ENCODE measurements around the gene SSH3. TPM values are rescaled to one million over a fixed set of nuclear protein-coding genes. Genes with fewer than 3 reads are reported as not detected.

Gene SSH3
- total RNA-seq, 1 experiment from 2014 or later, result 38.0 TPM

GRCh38 chr11:67288452-67289225 is 14.7 kb upstream of the SSH3 start:
- Mint-ChIP-seq H3K27me3 (ENCODE audit: insufficient read depth, unreplicated experiment) (no peaks in the 10 kb centered on the region), H3K9me3 (ENCODE audit: unreplicated experiment) (no peaks in the 10 kb centered on the region), H3K27ac (ENCODE audit: low read depth, unreplicated experiment) (peak overlapping the region; percentile 96), H3K36me3 (ENCODE audit: insufficient read depth, unreplicated experiment) (peaks cover 38% of the 10 kb centered on the region), H3K4me1 (ENCODE audit: insufficient read depth, unreplicated experiment) (peaks cover 23% of the 10 kb centered on the region), H3K4me3 (ENCODE audit: unreplicated experiment) (peak overlapping the region; percentile 92)
- ChIA-PET POLR2A (interaction anchor here (0.6 to 4.8 kb wide), 21 partner anchors 9 to 1963 kb away, joined by 3 to 51 read pairs (median 6); partner anchors contain the start of genes GRK2, MRPL11, RAD9A and SSH3), CTCF (interaction anchor here (0.7 to 2.0 kb wide), 9 partner anchors 16 to 233 kb away, joined by 3 to 9 read pairs (median 3); no protein-coding TSS in a partner anchor)
- TF ChIP-seq CTCF (IDR thresholded peaks at IDR 0.05; ENCODE audit: unreplicated experiment), result peak; percentile 11
- BruUV-seq (replicated peaks), result no TSS peak
- intact Hi-C loops (cut with micrococcal nuclease), result no loop called here
- peak; percentile 92 for DNase-seq (ENCODE audit: unreplicated experiment)

- Mint-ChIP-seq H3K9me3 (ENCODE audit: unreplicated experiment) (no peaks in the 10 kb centered on the region), H3K4me3 (ENCODE audit: unreplicated experiment) (peak within 1 kb of the TSS; percentile 92), H3K36me3 (ENCODE audit: insufficient read depth, unreplicated experiment) (peaks cover 33% of the 10 kb centered on the region), H3K27me3 (ENCODE audit: insufficient read depth, unreplicated experiment) (no peaks in the 10 kb centered on the region), H3K4me1 (ENCODE audit: insufficient read depth, unreplicated experiment) (peaks cover 23% of the 10 kb centered on the region), H3K27ac (ENCODE audit: low read depth, unreplicated experiment) (peak within 1 kb of the TSS; percentile 96)
- TF ChIP-seq CTCF (IDR thresholded peaks at IDR 0.05; ENCODE audit: unreplicated experiment), result no peak
- no peak for DNase-seq (ENCODE audit: unreplicated experiment)
- CTCF ChIA-PET, result interaction anchor here (0.9 to 2.0 kb wide), 7 partner anchors 9 to 95 kb away, joined by 3 to 9 read pairs (median 3); no protein-coding TSS in a partner anchor
- intact Hi-C loops (cut with micrococcal nuclease), result no loop called here
- POLR2A ChIA-PET, result interaction anchor here (0.7 to 4.8 kb wide), 15 partner anchors 9 to 112 kb away, joined by 3 to 51 read pairs (median 6); partner anchors contain the start of genes GRK2, RAD9A and SSH3
- no TSS peak for BruUV-seq (replicated peaks)
These were observed 14.1 kb upstream of the SSH3 start, which contains the start of gene ANKRD13D for GRCh38 chr11:67289226-67289650. TSS of gene ANKRD13D (plus strand) at chr11:67289303. CDS start at chr11:67289461, 158 bp downstream.

- intact Hi-C loops (cut with micrococcal nuclease), result no loop called here
These were observed 13.5 kb upstream of the SSH3 start for GRCh38 chr11:67289651-67290479.

More at GRCh38 chr11:67289651-67290479, 13.5 kb upstream of the SSH3 start:
- peaks cover 23% of the 10 kb centered on the region for H3K4me1 Mint-ChIP-seq (ENCODE audit: insufficient read depth, unreplicated experiment)
- ChIA-PET CTCF (interaction anchor here (0.9 to 1.5 kb wide), 4 partner anchors 9 to 94 kb away, joined by 3 to 9 read pairs (median 3); no protein-coding TSS in a partner anchor), POLR2A (interaction anchor here (0.7 to 4.8 kb wide), 10 partner anchors 9 to 320 kb away, joined by 3 to 51 read pairs (median 10); partner anchors contain the start of gene SSH3)
- H3K4me3 Mint-ChIP-seq (ENCODE audit: unreplicated experiment), result peak overlapping the region; percentile 92
- H3K36me3 Mint-ChIP-seq (ENCODE audit: insufficient read depth, unreplicated experiment), result peaks cover 34% of the 10 kb centered on the region
- H3K27ac Mint-ChIP-seq (ENCODE audit: low read depth, unreplicated experiment), result peak overlapping the region; percentile 57
- no TSS peak for BruUV-seq (replicated peaks)
- DNase-seq (ENCODE audit: unreplicated experiment), result no peak
- no peaks in the 10 kb centered on the region for H3K9me3 Mint-ChIP-seq (ENCODE audit: unreplicated experiment)
- H3K27me3 Mint-ChIP-seq (ENCODE audit: insufficient read depth, unreplicated experiment), result no peaks in the 10 kb centered on the region
- TF ChIP-seq CTCF (IDR thresholded peaks at IDR 0.05; ENCODE audit: unreplicated experiment), result no peak

All from MCF 10A (cell line).